BLaER1 treated with 17β-estradiol and CSF1 and Interleukin-3, amounts not matched to agents 10 nM and 100 nM (cell line): ENCODE data around the gene XBP1.
"Not testable (repeated sequence)": the region's sequence is repeated elsewhere in the genome, so short reads cannot be mapped to it uniquely, and the experiment has no call there.

ENCODE experiments used
- H3K27ac ChIP-seq, 11 experiments: shearing (Covaris generic); formaldehyde crosslinking; 2 replicates each; pipeline ENCODE4 v1.8.1; 2022
- H3K27me3 ChIP-seq, 11 experiments: shearing (Covaris generic); formaldehyde crosslinking; 2 replicates each; pipeline ENCODE4 v1.8.1; 2022
- H3K36me3 ChIP-seq, 11 experiments: shearing (Covaris generic); formaldehyde crosslinking; 2 replicates each; pipeline ENCODE4 v1.8.1; 2022
- H3K4me1 ChIP-seq, 10 experiments: shearing (Covaris generic); formaldehyde crosslinking; 2 replicates each; pipeline ENCODE4 v1.8.1; 2022
- H3K4me2 ChIP-seq, 11 experiments: shearing (Covaris generic); formaldehyde crosslinking; 2 replicates each; pipeline ENCODE4 v1.8.1; 2022
- H3K4me3 ChIP-seq, 10 experiments: shearing (Covaris generic); formaldehyde crosslinking; 2 replicates each; pipeline ENCODE4 v1.8.1; 2022
- H3K9ac ChIP-seq, 11 experiments: shearing (Covaris generic); formaldehyde crosslinking; 2 replicates each; pipeline ENCODE4 v1.8.1; 2022
- H3K9me3 ChIP-seq, 11 experiments: shearing (Covaris generic); formaldehyde crosslinking; replicated peaks in 1 of 11; 2 replicates each; pipeline ENCODE4 v1.8.1; 2022
- H4K20me1 ChIP-seq, 11 experiments: shearing (Covaris generic); formaldehyde crosslinking; 2 replicates each; pipeline ENCODE4 v1.8.1; 2022
- Cebpa-rat ChIP-seq, 11 experiments: shearing (Covaris generic); IDR thresholded peaks; 2 replicates each; pipeline ENCODE4 v1.8.1; 2022

Gene XBP1

GRCh38 chr22:28774378-28774777, 26.0 kb downstream of the XBP1 start:
- peak overlapping the region; percentile 72 to 96 (median 84); a peak in 16 of 20 replicates for H3K4me3 ChIP-seq
- peaks cover 18 to 48% (median 26%) of the 10 kb centered on the region in 10 experiments for H3K4me1 ChIP-seq
- peak overlapping the region; percentile 56 to 86 (median 80) for H3K4me2 ChIP-seq
- peaks cover 0 to 5% (median 2%) of the 10 kb centered on the region in 11 experiments; a peak in 15 of 22 replicates for H3K9me3 ChIP-seq
- peak overlapping the region in 9 of 11 experiments; percentile 96 to 99 (median 97); a peak in 13 of 22 replicates for H3K27ac ChIP-seq
- H3K27me3 ChIP-seq, result no peaks in the 10 kb centered on the region
- peaks cover 4 to 56% (median 50%) of the 10 kb centered on the region in 11 experiments; a peak in 18 of 22 replicates for H4K20me1 ChIP-seq
- H3K9ac ChIP-seq, result peak overlapping the region; percentile 92 to 99 (median 98); a peak in 19 of 22 replicates
- H3K36me3 ChIP-seq, result peaks cover 49 to 55% (median 52%) of the 10 kb centered on the region in 11 experiments
- TF ChIP-seq Cebpa-rat (IDR thresholded peaks at IDR 0.05), result no peak

- peak overlapping the region; percentile 92 to 99 (median 98) for H3K9ac ChIP-seq
- peak overlapping the region; percentile 93 to 99 (median 97); a peak in 21 of 22 replicates for H3K27ac ChIP-seq
- peak overlapping the region; percentile 56 to 86 (median 80) for H3K4me2 ChIP-seq
Measured at GRCh38 chr22:28773461-28773867, 26.9 kb downstream of the XBP1 start.

GRCh38 chr22:28772633-28773460, 27.5 kb downstream of the XBP1 start, which contains the start of gene CCDC117:
Gene CCDC117, plus strand, starts transcription at chr22:28772695. Its CDS starts 155 bp downstream, at chr22:28772850.
- Histone ChIP-seq H3K27me3 (no peaks in the 10 kb centered on the region), H3K9me3 (peaks cover 8 to 14% (median 10%) of the 10 kb centered on the region in 11 experiments; a peak in 18 of 22 replicates), H3K9ac (peak within 1 kb of the TSS; percentile 92 to 99 (median 98)), H4K20me1 (peaks cover 0 to 41% (median 35%) of the 10 kb centered on the region in 11 experiments; a peak in 17 of 22 replicates), H3K36me3 (peaks cover 35 to 39% (median 38%) of the 10 kb centered on the region in 11 experiments), H3K4me2 (peak within 1 kb of the TSS; percentile 56 to 86 (median 80)), H3K4me1 (peaks cover 18 to 38% (median 22%) of the 10 kb centered on the region in 10 experiments), H3K4me3 (peak within 1 kb of the TSS; percentile 72 to 96 (median 84)), H3K27ac (peak within 1 kb of the TSS; percentile 93 to 99 (median 97))
- TF ChIP-seq Cebpa-rat (IDR thresholded peaks at IDR 0.05), result no peak

More at GRCh38 chr22:28773461-28773867, 26.9 kb downstream of the XBP1 start:
- Histone ChIP-seq H3K9me3 (peaks cover 8 to 14% (median 10%) of the 10 kb centered on the region in 11 experiments; a peak in 18 of 22 replicates), H4K20me1 (peaks cover 0 to 47% (median 41%) of the 10 kb centered on the region in 11 experiments; a peak in 18 of 22 replicates), H3K36me3 (peaks cover 41 to 46% (median 43%) of the 10 kb centered on the region in 11 experiments), H3K27me3 (no peaks in the 10 kb centered on the region), H3K4me1 (peaks cover 18 to 43% (median 23%) of the 10 kb centered on the region in 10 experiments), H3K4me3 (peak overlapping the region; percentile 72 to 96 (median 84))
- no peak for TF ChIP-seq Cebpa-rat (IDR thresholded peaks at IDR 0.05)

GRCh38 chr22:28771195-28771791, 29.1 kb downstream of the XBP1 start:
- H3K4me2 ChIP-seq, result no peak overlapping the region
- no peak overlapping the region for H3K4me3 ChIP-seq
- TF ChIP-seq Cebpa-rat (IDR thresholded peaks at IDR 0.05), result no peak
- no peaks in the 10 kb centered on the region for H3K27me3 ChIP-seq
- H3K9ac ChIP-seq, result no peak overlapping the region
- H3K9me3 ChIP-seq, result peaks cover 8 to 14% (median 10%) of the 10 kb centered on the region in 11 experiments; a peak in 18 of 22 replicates
- no peak overlapping the region for H3K27ac ChIP-seq
- H3K4me1 ChIP-seq, result peaks cover 18 to 26% (median 20%) of the 10 kb centered on the region in 10 experiments
- peaks cover 0 to 25% (median 19%) of the 10 kb centered on the region in 11 experiments; a peak in 16 of 22 replicates for H4K20me1 ChIP-seq
- peaks cover 20 to 24% (median 22%) of the 10 kb centered on the region in 11 experiments for H3K36me3 ChIP-seq

GRCh38 chr22:28769394-28770085, 30.8 kb downstream of the XBP1 start:
- no peak for TF ChIP-seq Cebpa-rat (IDR thresholded peaks at IDR 0.05)
- Histone ChIP-seq H3K9me3 (peaks cover 8 to 14% (median 10%) of the 10 kb centered on the region in 11 experiments; a peak in 18 of 22 replicates), H3K27me3 (no peaks in the 10 kb centered on the region), H4K20me1 (peaks cover 0 to 9% (median 2%) of the 10 kb centered on the region in 11 experiments; a peak in 9 of 22 replicates), H3K27ac (no peak overlapping the region), H3K4me2 (no peak overlapping the region), H3K4me3 (no peak overlapping the region), H3K9ac (no peak overlapping the region), H3K4me1 (peaks cover 8 to 12% (median 9%) of the 10 kb centered on the region in 10 experiments), H3K36me3 (peaks cover 2 to 6% (median 4%) of the 10 kb centered on the region in 11 experiments; a peak in 18 of 22 replicates)

GRCh38 chr22:28768701-28769393, 31.5 kb downstream of the XBP1 start:
- Histone ChIP-seq H3K27me3 (no peaks in the 10 kb centered on the region), H4K20me1 (peaks cover 0 to 3% (median 0%) of the 10 kb centered on the region in 11 experiments; a peak in 7 of 22 replicates), H3K27ac (no peak overlapping the region), H3K4me3 (no peak overlapping the region), H3K9ac (no peak overlapping the region), H3K4me1 (peaks cover under 1 to 5% (median 2%) of the 10 kb centered on the region in 10 experiments; a peak in 18 of 20 replicates), H3K4me2 (no peak overlapping the region), H3K36me3 (no peaks in the 10 kb centered on the region), H3K9me3 (peaks cover 8 to 14% (median 10%) of the 10 kb centered on the region in 11 experiments; a peak in 18 of 22 replicates)
- no peak for TF ChIP-seq Cebpa-rat (IDR thresholded peaks at IDR 0.05)

- no peak overlapping the region for H3K27ac ChIP-seq
- peaks cover 8 to 18% (median 10%) of the 10 kb centered on the region in 11 experiments; a peak in 18 of 22 replicates for H3K9me3 ChIP-seq
- TF ChIP-seq Cebpa-rat (IDR thresholded peaks at IDR 0.05), result no peak
- no peak overlapping the region for H3K4me3 ChIP-seq
- no peak overlapping the region for H3K4me2 ChIP-seq
- no peaks in the 10 kb centered on the region for H3K4me1 ChIP-seq
- H3K9ac ChIP-seq, result no peak overlapping the region
- H3K36me3 ChIP-seq, result no peaks in the 10 kb centered on the region
- no peaks in the 10 kb centered on the region for H3K27me3 ChIP-seq
- no peaks in the 10 kb centered on the region for H4K20me1 ChIP-seq
Measured at GRCh38 chr22:28766628-28767027, 33.7 kb downstream of the XBP1 start.

GRCh38 chr22:28762000-28762399, 38.4 kb downstream of the XBP1 start:
- not testable (repeated sequence) for H3K4me3 ChIP-seq, H3K4me2 ChIP-seq, H3K27me3 ChIP-seq, H3K9ac ChIP-seq, H3K9me3 ChIP-seq, H3K27ac ChIP-seq, H4K20me1 ChIP-seq
- peaks cover 0 to 11% (median 5%) of the 10 kb centered on the region in 11 experiments; a peak in 4 of 22 replicates for H3K36me3 ChIP-seq
- H3K4me1 ChIP-seq, result peaks cover 0 to 23% (median 9%) of the 10 kb centered on the region in 10 experiments; a peak in 11 of 20 replicates
